NK-92 (cell line): ENCODE measurements around the gene RAD51C.
"Not testable (repeated sequence)": the region's sequence is repeated elsewhere in the genome, so short reads cannot be mapped to it uniquely, and the experiment has no call there.

ENCODE experiments used
- DNase-seq: peaks from one replicate; lab custom pipeline; 2025; ENCODE audit not compliant: unreplicated experiment; lab: John Stamatoyannopoulos, UW

RAD51C gene

GRCh38 chr17:58734040-58734439 is 41.6 kb downstream of the RAD51C start:
- no peak for DNase-seq

GRCh38 chr17:58734811-58735210 is 42.4 kb downstream of the RAD51C start:
- no peak for DNase-seq

- DNase-seq = no peak
Observed at GRCh38 chr17:58741121-58741625, 48.8 kb downstream of the RAD51C start.

GRCh38 chr17:58747674-58748073 is 55.3 kb downstream of the RAD51C start:
- DNase-seq = no peak

- DNase-seq = not testable (repeated sequence)
Observed at GRCh38 chr17:58749627-58750026, 57.2 kb downstream of the RAD51C start.

GRCh38 chr17:58753026-58753425 is 60.6 kb downstream of the RAD51C start:
- DNase-seq = no peak

- DNase-seq = no peak
Observed at GRCh38 chr17:58755269-58755576, 62.8 kb downstream of the RAD51C start.

- DNase-seq = no peak
Observed at GRCh38 chr17:58755577-58756245, 63.3 kb downstream of the RAD51C start, which contains the start of gene PPM1E. TSS of gene PPM1E (plus strand) at chr17:58755854.

- no peak for DNase-seq
Observed at GRCh38 chr17:58756246-58757161, 64.1 kb downstream of the RAD51C start.

GRCh38 chr17:58757162-58757613 is 64.8 kb downstream of the RAD51C start:
- no peak for DNase-seq

- DNase-seq = no peak
Observed at GRCh38 chr17:58758890-58759289, 66.5 kb downstream of the RAD51C start.

- DNase-seq = no peak
Observed at GRCh38 chr17:58759522-58759921, 67.1 kb downstream of the RAD51C start.

- no peak for DNase-seq
Observed at GRCh38 chr17:58760248-58760647, 67.8 kb downstream of the RAD51C start.

GRCh38 chr17:58763263-58763662 is 70.9 kb downstream of the RAD51C start:
- DNase-seq = no peak

GRCh38 chr17:58764373-58764772 is 72.0 kb downstream of the RAD51C start:
- no peak for DNase-seq

GRCh38 chr17:58778482-58778881 is 86.1 kb downstream of the RAD51C start:
- DNase-seq = not testable (repeated sequence)

GRCh38 chr17:58779446-58779845 is 87.0 kb downstream of the RAD51C start:
- DNase-seq = no peak

- no peak for DNase-seq
Observed at GRCh38 chr17:58783380-58783779, 91.0 kb downstream of the RAD51C start.

GRCh38 chr17:58785097-58785496 is 92.7 kb downstream of the RAD51C start:
- DNase-seq = no peak
